HuH-7.5 (cell line): ENCODE results near the gene LYG1.

ENCODE experiments used
- DNase-seq: peaks from one replicate; pipeline ENCODE4 v3.0.0; 2011; ENCODE audit warnings: low spot score

LYG1 gene

DNA sequence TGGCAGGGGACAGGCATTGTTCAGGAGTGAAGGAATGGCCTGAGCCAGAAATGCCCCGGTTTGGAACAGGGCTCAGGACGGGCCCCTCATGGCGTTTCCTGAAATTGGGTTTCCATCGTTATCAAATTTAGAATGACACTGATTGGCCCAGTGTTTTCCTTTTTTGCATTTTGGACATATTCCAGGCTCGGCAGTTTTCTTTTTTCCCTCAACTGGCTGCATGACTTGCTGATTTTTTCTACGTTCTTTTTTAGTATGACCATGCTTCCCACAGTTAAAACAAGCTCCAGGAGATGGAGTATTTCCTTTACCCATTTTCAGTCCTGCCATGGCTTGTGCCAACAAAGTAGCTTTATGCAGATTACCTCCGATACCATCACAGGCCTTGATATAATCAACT, 25.1 kb downstream of the LYG1 start:
- no peak for DNase-seq

DNA sequence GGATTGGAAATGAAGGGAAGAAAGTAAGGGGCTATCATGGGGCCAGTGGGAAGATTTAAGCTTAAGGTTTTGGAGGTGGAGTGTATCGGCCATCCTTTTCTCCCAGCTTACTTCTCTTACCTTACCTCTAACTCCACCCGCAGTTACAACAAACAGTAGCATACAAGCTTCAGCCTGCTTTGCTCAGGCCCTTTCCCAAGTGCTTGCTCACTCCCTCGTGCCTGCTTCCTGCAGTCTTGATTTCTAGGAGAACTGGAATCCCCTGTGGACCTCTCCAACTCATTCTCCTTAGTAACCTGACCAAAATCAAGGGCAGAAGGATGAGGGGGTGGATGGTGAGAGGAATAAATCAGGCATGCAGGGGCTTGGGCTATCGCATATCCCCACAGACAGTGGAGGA, 39.8 kb downstream of the LYG1 start:
- DNase-seq, result no peak

DNA sequence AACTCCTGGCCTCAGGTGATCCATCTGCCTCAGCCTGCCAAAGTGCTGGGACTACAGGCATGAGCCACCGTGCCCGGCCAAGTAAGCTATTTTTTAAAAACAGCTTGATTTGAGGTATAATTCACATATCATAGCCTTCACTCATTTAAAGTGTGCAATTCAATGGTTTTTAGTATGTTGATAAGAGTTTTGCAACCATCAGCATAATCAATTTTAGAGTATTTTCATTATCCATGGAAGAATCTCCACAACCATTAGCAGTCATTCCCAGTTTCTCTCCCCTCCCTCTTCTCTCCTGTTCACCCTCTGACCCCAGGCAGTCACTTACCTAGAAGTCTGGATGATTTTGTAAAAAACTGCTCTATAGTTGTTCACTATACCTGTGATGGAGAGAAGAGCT, 40.8 kb downstream of the LYG1 start:
- no peak for DNase-seq

DNA sequence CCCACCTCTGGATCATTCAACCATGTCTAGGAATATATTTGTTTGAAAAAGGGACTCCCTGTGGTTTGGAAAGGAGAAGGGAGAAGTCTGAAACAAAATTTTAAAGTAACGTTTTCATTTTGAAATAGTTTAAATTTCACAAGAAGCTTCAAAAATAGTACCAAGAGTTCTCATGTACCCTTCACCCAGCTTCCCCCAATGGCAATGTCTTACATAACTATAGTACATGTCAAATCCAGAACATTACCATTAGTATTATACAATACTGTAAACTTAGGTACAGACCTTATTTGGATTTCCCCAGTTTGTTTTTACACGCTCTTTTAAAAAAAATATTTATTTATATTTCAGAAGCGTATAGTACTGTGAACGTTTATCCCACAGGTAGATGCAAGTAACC, 41.5 kb downstream of the LYG1 start:
- no peak for DNase-seq

DNA sequence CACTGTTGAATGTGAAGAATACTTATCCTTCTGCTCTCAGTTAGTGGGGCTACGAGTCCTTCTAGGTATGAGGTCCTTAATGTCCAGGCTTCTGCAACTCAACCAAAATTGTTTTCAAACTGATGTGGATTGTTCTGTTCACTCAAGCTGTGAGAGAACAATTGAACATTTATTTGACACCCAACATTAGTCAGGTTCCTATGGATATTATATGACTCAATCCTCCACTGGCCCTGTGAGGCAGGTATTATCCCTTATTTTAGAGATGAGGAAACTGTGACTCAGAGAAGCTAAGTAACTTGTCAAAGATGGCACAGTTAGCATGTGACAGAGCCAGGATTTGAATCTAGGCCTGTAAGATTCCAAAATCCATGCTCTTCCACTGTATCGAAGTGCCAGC, 44.3 kb downstream of the LYG1 start:
- DNase-seq, result no peak

DNA sequence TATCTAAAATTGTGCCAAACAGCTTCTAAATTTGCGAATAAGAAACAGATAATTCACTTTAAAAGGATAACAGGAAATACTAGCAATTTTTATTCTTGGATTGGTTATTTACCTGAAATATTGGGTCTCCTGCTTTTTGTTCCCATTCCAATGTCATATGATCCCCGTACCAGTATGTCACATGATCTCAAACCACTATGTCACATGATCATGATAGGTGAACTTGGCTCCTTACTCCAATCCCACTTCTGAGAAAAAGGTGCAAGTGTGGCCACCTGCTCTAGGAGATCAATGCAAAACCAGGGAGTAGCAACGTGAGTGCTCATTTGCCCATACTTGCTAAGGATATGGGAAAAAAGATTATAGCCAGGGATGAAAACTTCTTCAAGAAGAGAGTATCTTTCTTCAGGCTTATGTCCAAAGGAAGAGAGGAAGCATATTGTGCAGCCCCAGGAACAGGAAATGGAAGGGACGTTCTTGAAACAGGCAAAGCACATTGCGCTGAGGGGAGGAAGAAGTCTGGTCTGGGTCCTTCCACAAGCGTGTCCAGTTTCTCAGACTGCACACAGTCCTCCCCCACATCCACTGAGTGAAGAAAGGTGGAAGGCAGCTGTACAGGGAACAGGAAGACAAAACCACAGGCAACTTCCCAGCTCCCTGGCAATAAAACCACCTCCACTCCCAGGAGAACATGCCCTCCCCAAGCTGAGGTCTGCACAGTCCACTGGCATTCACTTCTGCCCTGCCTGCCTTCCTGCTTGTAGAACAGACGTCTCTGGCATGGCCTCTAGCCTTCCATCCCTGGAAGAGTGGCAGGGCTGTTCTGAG, 45.3 kb downstream of the LYG1 start, which contains the start of gene LYG2:
Gene LYG2 (minus strand): TSS at position 176 of the 828 bp plus-strand sequence. CDS start 1,406 bp downstream, outside the sequence.
- no peak for DNase-seq

DNA sequence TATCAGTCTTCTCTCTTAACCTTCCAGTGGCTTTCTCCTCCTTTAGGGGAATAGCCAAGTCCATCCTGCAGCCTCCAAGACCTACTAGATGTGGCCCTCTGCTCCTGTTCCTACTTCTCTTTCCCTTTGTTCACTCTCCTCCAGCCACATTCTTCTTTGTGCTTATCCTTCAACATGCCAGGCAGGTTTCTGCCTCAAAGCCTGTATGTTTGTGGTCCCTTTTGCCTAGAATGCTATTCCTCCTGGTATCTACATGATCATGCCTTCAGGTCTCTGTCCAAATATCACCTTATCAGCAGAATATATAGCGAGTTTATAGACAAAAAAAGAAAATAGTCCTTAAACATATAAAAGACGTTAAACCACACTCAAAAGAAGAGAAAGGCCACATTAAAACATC, 51.0 kb downstream of the LYG1 start:
- no peak for DNase-seq

DNA sequence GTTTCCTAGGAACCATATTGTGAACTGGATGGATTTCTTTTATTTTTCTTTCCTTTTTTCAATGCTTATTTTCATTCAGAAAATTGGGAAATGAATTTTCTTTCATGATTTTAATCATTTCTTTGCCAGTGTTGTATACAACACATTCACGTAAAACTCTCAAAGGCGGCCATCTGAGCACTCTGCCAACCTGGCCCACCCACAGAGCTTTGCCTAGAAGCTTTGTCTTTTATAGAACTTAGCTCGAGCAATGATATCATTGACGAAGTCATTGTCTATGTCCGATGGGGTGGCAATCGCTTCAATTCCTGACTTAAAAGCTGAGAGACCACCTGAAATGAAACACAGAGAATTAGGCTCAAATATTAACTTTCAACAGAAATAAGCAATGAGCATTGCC, 58.8 kb downstream of the LYG1 start:
- DNase-seq, result no peak

DNA sequence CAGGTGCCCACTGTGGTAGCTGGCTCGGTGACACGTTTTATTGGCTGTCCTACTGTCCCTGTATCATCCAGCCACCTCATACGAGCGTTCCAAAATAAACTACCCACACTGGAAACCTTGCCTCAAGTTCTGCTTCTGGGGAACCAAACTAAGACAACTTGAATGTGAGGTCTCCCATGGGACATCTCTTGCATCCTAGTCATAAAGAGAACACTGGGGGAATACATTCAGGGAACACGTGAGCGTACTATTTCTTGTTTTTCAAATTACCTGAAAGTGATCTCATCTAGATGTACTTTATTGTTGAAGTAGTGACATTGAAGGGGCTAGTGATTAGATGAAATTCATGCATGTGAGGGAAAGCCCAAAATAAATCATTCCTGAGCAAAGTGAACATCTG, 60.6 kb downstream of the LYG1 start:
- no peak for DNase-seq

DNA sequence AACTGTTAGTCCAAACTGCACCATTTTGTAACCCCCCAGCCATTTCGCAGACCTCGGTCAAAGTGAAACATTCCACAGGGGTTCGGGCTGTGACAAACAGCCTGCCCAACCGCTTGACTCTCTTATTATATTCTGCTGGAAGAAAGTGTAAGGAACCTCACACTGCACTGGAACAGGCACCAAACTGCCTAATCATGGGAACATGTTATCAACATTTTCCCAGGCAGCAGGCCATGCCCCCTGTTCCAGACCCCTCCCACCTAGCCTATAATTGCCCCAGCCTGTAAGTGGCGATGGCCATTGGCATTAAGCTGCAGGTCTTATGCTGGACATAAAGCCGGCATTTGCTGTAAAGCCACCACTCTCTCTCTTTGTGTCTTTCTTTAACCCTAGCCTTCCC, 62.4 kb downstream of the LYG1 start:
- no peak for DNase-seq
